NCI-H510A treated with DMSO at 0.1 percent for 48 hours (cell line): Measurements from ENCODE around the gene LMX1B.

Source experiments
- DNase-seq: peaks from one replicate; lab custom pipeline; 2025; lab: John Stamatoyannopoulos, UW

The LMX1B gene

GRCh38 chr9:126604059-126605055, 9.4 kb upstream of the LMX1B start:
- DNase-seq = no peak

GRCh38 chr9:126605792-126606482, 7.8 kb upstream of the LMX1B start:
- DNase-seq = no peak

- no peak for DNase-seq
These were observed 7.3 kb upstream of the LMX1B start for GRCh38 chr9:126606483-126606870.

GRCh38 chr9:126607086-126607485, 6.6 kb upstream of the LMX1B start:
- DNase-seq = no peak

- DNase-seq = no peak
These were observed 6.0 kb upstream of the LMX1B start for GRCh38 chr9:126607731-126608130.

GRCh38 chr9:126608551-126608950, 5.2 kb upstream of the LMX1B start:
- no peak for DNase-seq

- no peak for DNase-seq
These were observed 4.5 kb upstream of the LMX1B start for GRCh38 chr9:126609191-126609590.

GRCh38 chr9:126609711-126610388, 3.9 kb upstream of the LMX1B start:
- DNase-seq = no peak

GRCh38 chr9:126611193-126611591, 2.5 kb upstream of the LMX1B start:
- no peak for DNase-seq

GRCh38 chr9:126611592-126612325, 2.0 kb upstream of the LMX1B start:
- peak; percentile 43 for DNase-seq

GRCh38 chr9:126612326-126612812, 1.4 kb upstream of the LMX1B start:
- DNase-seq = no peak

- no peak for DNase-seq
These were observed 701 bp upstream of the LMX1B start for GRCh38 chr9:126612813-126613641.

- DNase-seq = no peak
These were observed 343 bp downstream of the LMX1B start for GRCh38 chr9:126614088-126614454.

GRCh38 chr9:126614455-126615244, 922 bp downstream of the LMX1B start:
- DNase-seq = no peak

GRCh38 chr9:126615245-126615790, 1.6 kb downstream of the LMX1B start:
- DNase-seq = peak; percentile 41

GRCh38 chr9:126615791-126616447, 2.2 kb downstream of the LMX1B start:
- DNase-seq = no peak

GRCh38 chr9:126616521-126616976, 2.8 kb downstream of the LMX1B start:
- DNase-seq = no peak

- no peak for DNase-seq
These were observed 3.5 kb downstream of the LMX1B start for GRCh38 chr9:126617003-126617822.
